Panc1 (cell line): ENCODE results near the gene TSKS. TPM values are rescaled to one million over a fixed set of nuclear protein-coding genes. Genes with fewer than 3 reads are reported as not detected.

Experiments
- ATAC-seq: fragments of 200-7000 bp; cut with Tn5 transposase; 2 replicates; pipeline ENCODE4 v1.9.1; 2020; ENCODE audit warnings: mild to moderate bottlenecking, moderate library complexity
- BruUV-seq: library from RNA; stranded (reverse); fragments of 400-500 nt; replicated peaks from 2 replicates; lab custom pipeline; 2021; lab: Mats Ljungman, UMichigan
- CTCF ChIA-PET: fragments of 300-600 bp; sonication (Branson Sonifier 250); formaldehyde crosslinking; loops from one replicate; lab custom pipeline; 2022; ENCODE audit warnings: antibody characterized with exemption; lab: Charles Lee
- POLR2A ChIA-PET: fragments of 300-600 bp; sonication (Branson Sonifier 250); formaldehyde crosslinking; loops from one replicate; lab custom pipeline; 2022; ENCODE audit warnings: antibody characterized with exemption; lab: Charles Lee
- DNase-seq: peaks from one replicate; pipeline ENCODE4 v3.0.0-alpha.2; 2010; ENCODE audit warnings: low read depth, low spot score
- H3K27ac ChIP-seq: 2 replicates; pipeline ENCODE4 v1.5.1; 2011; ENCODE audit warnings: mild to moderate bottlenecking, low read length, inconsistent platforms
- H3K27me3 ChIP-seq: fragments of 200-500 bp; sonication (Bioruptor generic); 2 replicates; pipeline ENCODE4 v1.6.0; 2014; ENCODE audit warnings: low read length, inconsistent platforms; ENCODE audit not compliant: control insufficient read depth, insufficient read depth
- H3K36me3 ChIP-seq: fragments of 200-500 bp; sonication (Bioruptor generic); 2 replicates; pipeline ENCODE4 v1.5.1; 2014; ENCODE audit warnings: inconsistent platforms, mild to moderate bottlenecking, low read length, moderate library complexity; ENCODE audit not compliant: control insufficient read depth, insufficient read depth
- H3K4me1 ChIP-seq: 2 replicates; pipeline ENCODE4 v1.5.1; 2011; ENCODE audit warnings: inconsistent platforms, mild to moderate bottlenecking, low read length, moderate library complexity; ENCODE audit not compliant: control insufficient read depth, insufficient read depth
- H3K4me3 ChIP-seq, 2 experiments: 2 replicates each; pipeline ENCODE4 v1.5.1; 2011 to 2012; ENCODE audit warnings: low read depth in 2 of 2, low read length in 2 of 2, mild to moderate bottlenecking in 2 of 2, inconsistent platforms in 1 of 2, moderate library complexity in 1 of 2
- H3K9me3 ChIP-seq: fragments of 200-500 bp; sonication (Bioruptor generic); 2 replicates; pipeline ENCODE4 v1.5.1; 2014; ENCODE audit warnings: low read depth, mild to moderate bottlenecking, inconsistent platforms, low read length, moderate library complexity; ENCODE audit not compliant: control insufficient read depth, insufficient read depth
- CTCF ChIP-seq: fragments of 450-650 bp; IDR thresholded peaks from 2 replicates; pipeline ENCODE4 v1.5.1; 2017; ENCODE audit warnings: mild to moderate bottlenecking
- POLR2AphosphoS5 ChIP-seq: IDR thresholded peaks from 2 replicates; pipeline ENCODE4 v1.6.1; 2012; ENCODE audit warnings: mild to moderate bottlenecking, low read depth, low read length, moderate library complexity
- REST ChIP-seq, 2 experiments: IDR thresholded peaks; 2 replicates each; pipeline ENCODE4 v1.6.1; 2011 to 2012; ENCODE audit warnings: low read depth in 2 of 2, control low read depth in 1 of 2, low read length in 1 of 2, mild to moderate bottlenecking in 1 of 2, moderate library complexity in 1 of 2; ENCODE audit not compliant: insufficient read depth in 1 of 2
- SIN3A ChIP-seq: IDR thresholded peaks from 2 replicates; pipeline ENCODE4 v1.6.1; 2012; ENCODE audit warnings: low read depth, mild to moderate bottlenecking, low read length, moderate library complexity, borderline replicate concordance; ENCODE audit not compliant: insufficient read depth
- TCF7L2 ChIP-seq: IDR thresholded peaks from 2 replicates; pipeline ENCODE4 v1.6.1; 2011; ENCODE audit warnings: mild to moderate bottlenecking, low read depth, low read length, inconsistent platforms
- in situ Hi-C: cut with HindIII; loops from 2 replicates; pipeline ENCODE4 v1.10.0; 2016; ENCODE audit warnings: low sequenced_read_pairs, low pct_unique_long_range_greater_than_20kb
- intact Hi-C: fragments of 100-400 bp; cut with micrococcal nuclease; formaldehyde crosslinking; loops from one replicate; pipeline ENCODE4 v1.10.0; 2022; ENCODE audit not compliant: unreplicated experiment
- total RNA-seq: library from RNA; stranded (reverse); gene quantifications from one replicate; pipeline ENCODE4 v1.2.1, GENCODE V29; 2021; ENCODE audit not compliant: unreplicated experiment

TSKS gene
- total RNA-seq, 1 experiment from 2014 or later, result not detected

DNA sequence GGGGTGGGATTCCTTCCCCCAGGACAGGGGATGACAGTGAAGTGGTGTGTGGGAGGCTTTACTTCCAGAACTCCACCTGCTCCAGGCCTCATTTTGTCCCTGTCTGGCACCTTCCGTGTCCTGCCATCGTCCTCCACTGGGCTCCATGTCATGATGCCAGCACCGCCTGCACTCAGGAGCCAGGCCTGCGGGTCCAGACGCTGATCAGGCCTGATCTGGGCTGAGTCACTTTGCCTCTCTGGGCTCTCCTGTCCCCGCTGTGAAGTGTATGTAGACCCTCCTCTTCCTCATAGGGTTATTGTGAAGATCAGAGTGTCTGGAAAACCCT is 40.4 kb upstream of the TSKS start:
- ChIA-PET POLR2A (no interaction called here), CTCF (no interaction called here)
- no TSS peak for BruUV-seq
- Histone ChIP-seq H3K9me3 (no peaks in the 10 kb centered on the region), H3K4me3 (no peak overlapping the region), H3K4me1 (no peaks in the 10 kb centered on the region), H3K36me3 (no peaks in the 10 kb centered on the region), H3K27ac (no peak overlapping the region), H3K27me3 (no peaks in the 10 kb centered on the region)
- intact Hi-C loops (no loop called here), in situ Hi-C loops (no loop called here)
- TF ChIP-seq POLR2AphosphoS5 (no peak), SIN3A (no peak), REST (IDR thresholded peaks at IDR 0.05; ENCODE audit: insufficient read depth in 1 of 2, low read depth in 2 of 2, low read length in 1 of 2) (no peak)
- DNase-seq (no peak), ATAC-seq (no peak)

- Histone ChIP-seq H3K27me3 (no peaks in the 10 kb centered on the region), H3K4me3 (no peak overlapping the region), H3K9me3 (no peaks in the 10 kb centered on the region), H3K27ac (no peak overlapping the region), H3K4me1 (no peaks in the 10 kb centered on the region), H3K36me3 (no peaks in the 10 kb centered on the region)
- in situ Hi-C loops, result no loop called here
- ChIA-PET CTCF (no interaction called here), POLR2A (no interaction called here)
- no TSS peak for BruUV-seq
- no peak for DNase-seq
- TF ChIP-seq REST (IDR thresholded peaks at IDR 0.05; ENCODE audit: insufficient read depth in 1 of 2, low read depth in 2 of 2, low read length in 1 of 2), result no peak
- no peak for TF ChIP-seq TCF7L2
- no peak for TF ChIP-seq POLR2AphosphoS5
- no peak for TF ChIP-seq CTCF
- no peak for TF ChIP-seq SIN3A
- ATAC-seq, result no peak
- intact Hi-C loops, result no loop called here
Observed at GRCh38 chr19:49802836-49803528, 39.9 kb upstream of the TSKS start.
